Neural progenitor cell (in vitro differentiated cells): ENCODE data around the gene ABCC10. TPM values are rescaled to one million over a fixed set of nuclear protein-coding genes. Genes with fewer than 3 reads are reported as not detected.

Source experiments
- DNase-seq: peaks from one replicate; pipeline ENCODE4 v3.0.0-alpha.2; 2016; ENCODE audit warnings: low spot score
- H2AFZ ChIP-seq: fragments of 200-600 bp; sonication (generic); replicated peaks from 2 replicates; pipeline ENCODE4 v1.6.1; 2016; ENCODE audit warnings: antibody characterized with exemption
- H3F3A ChIP-seq: fragments of 200-600 bp; sonication (generic); 2 replicates; pipeline ENCODE4 v1.6.1; 2016; ENCODE audit warnings: antibody characterized with exemption, low read depth
- H3K27ac ChIP-seq: fragments of 200-600 bp; sonication (generic); 2 replicates; pipeline ENCODE4 v1.5.1; 2016; ENCODE audit warnings: mild to moderate bottlenecking
- H3K27me3 ChIP-seq: fragments of 200-600 bp; sonication (generic); 2 replicates; pipeline ENCODE4 v1.6.1; 2016; ENCODE audit warnings: mild to moderate bottlenecking, moderate library complexity
- H3K36me3 ChIP-seq: fragments of 200-600 bp; sonication (generic); 2 replicates; pipeline ENCODE4 v1.5.1; 2016
- H3K4me1 ChIP-seq: fragments of 200-600 bp; sonication (generic); 2 replicates; pipeline ENCODE4 v1.6.1; 2016; ENCODE audit warnings: mixed run types
- H3K4me2 ChIP-seq: fragments of 200-600 bp; sonication (generic); 2 replicates; pipeline ENCODE4 v1.6.1; 2016
- H3K4me3 ChIP-seq: fragments of 200-600 bp; sonication (generic); 2 replicates; pipeline ENCODE4 v1.5.1; 2016
- H3K79me2 ChIP-seq: fragments of 200-600 bp; sonication (generic); 2 replicates; pipeline ENCODE4 v1.6.1; 2016; ENCODE audit warnings: low read depth
- H3K9ac ChIP-seq: fragments of 200-600 bp; sonication (generic); 2 replicates; pipeline ENCODE4 v1.6.1; 2016
- H3K9me3 ChIP-seq: fragments of 200-600 bp; sonication (generic); 2 replicates; pipeline ENCODE4 v1.5.1; 2016; ENCODE audit warnings: low read depth
- H4K20me1 ChIP-seq: fragments of 200-600 bp; sonication (generic); 2 replicates; pipeline ENCODE4 v1.6.1; 2016; ENCODE audit warnings: low read depth
- H3K27ac Mint-ChIP-seq: 3 replicates; pipeline ENCODE4 v1.8.0; 2021; ENCODE audit warnings: mixed read lengths
- H3K27me3 Mint-ChIP-seq: 2 replicates; pipeline ENCODE4 v1.8.0; 2022; ENCODE audit warnings: low read depth, mild to moderate bottlenecking, inconsistent platforms, moderate library complexity, mixed read lengths; ENCODE audit not compliant: insufficient read depth
- H3K36me3 Mint-ChIP-seq: 3 replicates; pipeline ENCODE4 v1.8.0; 2021; ENCODE audit warnings: mixed read lengths
- H3K4me1 Mint-ChIP-seq: 3 replicates; pipeline ENCODE4 v1.8.0; 2021; ENCODE audit warnings: mixed read lengths
- H3K4me3 Mint-ChIP-seq: 3 replicates; pipeline ENCODE4 v1.8.0; 2021; ENCODE audit warnings: mild to moderate bottlenecking, moderate library complexity, mixed read lengths
- H3K9me3 Mint-ChIP-seq: 3 replicates; pipeline ENCODE4 v1.8.0; 2020; ENCODE audit warnings: mixed read lengths
- EZH2 ChIP-seq: fragments of 200-600 bp; sonication (generic); IDR thresholded peaks from 2 replicates; pipeline ENCODE4 v1.6.1; 2017; ENCODE audit warnings: antibody characterized with exemption, mild to moderate bottlenecking, moderate library complexity
- EZH2phosphoT487 ChIP-seq: fragments of 200-600 bp; sonication (generic); IDR thresholded peaks from 2 replicates; pipeline ENCODE4 v1.6.1; 2017; ENCODE audit warnings: antibody characterized with exemption
- total RNA-seq: library from RNA; depleted of rRNA; stranded (reverse); fragments of >200 nt; gene quantifications from 2 replicates; pipeline ENCODE4 v1.2.3, GENCODE V29; 2015; ENCODE audit warnings: low replicate concordance
- TF ChIP-seq, protein P1 (sequence below): fragments of 200-600 bp; sonication (generic); IDR thresholded peaks from 2 replicates; pipeline ENCODE4 v1.5.1; 2017; ENCODE audit warnings: antibody characterized with exemption, mild to moderate bottlenecking

The ABCC10 gene
- total RNA-seq, 1 donor from 2014 or later, result 10.1 TPM

DNA sequence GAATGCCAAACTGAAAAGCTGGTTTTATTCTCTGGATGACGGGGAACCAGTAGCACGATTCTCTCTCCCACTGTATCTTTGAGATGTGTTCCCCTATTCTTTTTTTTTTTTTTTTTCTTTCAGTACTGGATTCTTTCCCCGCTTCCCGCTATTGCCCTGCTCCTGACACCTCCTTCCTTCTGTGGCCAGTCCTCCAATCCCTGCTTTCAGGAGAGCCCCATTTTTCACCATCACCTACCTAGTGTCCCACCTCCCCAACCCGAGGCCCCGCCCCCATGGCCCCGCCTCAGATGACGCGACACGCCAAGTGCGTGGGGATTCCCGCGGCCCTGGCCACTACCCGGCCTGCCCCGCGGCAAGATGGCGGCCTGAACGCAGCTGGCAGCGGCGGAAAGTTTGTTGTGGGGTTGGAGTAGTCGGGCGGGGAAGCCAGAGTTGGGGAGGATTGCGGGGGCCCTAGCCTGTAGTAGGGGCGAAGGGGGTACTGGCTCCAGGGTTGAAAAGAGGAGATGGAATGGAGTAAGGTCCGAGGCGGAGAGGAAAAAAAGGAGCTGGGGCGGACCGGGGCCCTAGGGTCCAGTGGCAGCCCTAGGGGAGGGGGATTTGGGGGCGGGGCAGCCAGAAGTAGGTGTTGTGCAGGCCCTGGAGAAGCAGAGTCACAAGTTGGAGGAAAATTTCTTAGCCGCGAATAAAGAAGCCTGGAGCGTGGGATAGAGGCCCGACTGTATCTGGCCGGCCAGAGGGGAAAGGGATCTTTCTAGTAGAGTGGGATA, 50.1 kb downstream of the ABCC10 start, which contains the start of gene TJAP1:
TJAP1 (plus strand) TSS at position 336 of the 773 bp plus-strand sequence. CDS start 21,432 bp downstream, outside the sequence.
- Histone ChIP-seq H3K9me3 (no peaks in the 10 kb centered on the region), H3K79me2 (peaks cover 39% of the 10 kb centered on the region), H3K4me1 (peaks cover 17% of the 10 kb centered on the region), H3K9ac (peak within 1 kb of the TSS; percentile 77), H4K20me1 (peaks cover 33% of the 10 kb centered on the region), H3K27ac (peak within 1 kb of the TSS; percentile 30), H3K36me3 (no peaks in the 10 kb centered on the region), H3K4me3 (peak within 1 kb of the TSS; percentile 76), H3K4me2 (peak within 1 kb of the TSS; percentile 94), H3K27me3 (no peaks in the 10 kb centered on the region), H3F3A (no peaks in the 10 kb centered on the region), H2AFZ (peak within 1 kb of the TSS; percentile 98)
- peaks cover 5% of the 10 kb centered on the region for H3K36me3 Mint-ChIP-seq
- H3K4me3 Mint-ChIP-seq, result peak within 1 kb of the TSS; percentile 90
- no peaks in the 10 kb centered on the region for H3K27me3 Mint-ChIP-seq
- peak within 1 kb of the TSS; percentile 64 for H3K27ac Mint-ChIP-seq
- DNase-seq, result peak; percentile 92
- no peaks in the 10 kb centered on the region for H3K9me3 Mint-ChIP-seq
- peaks cover 35% of the 10 kb centered on the region for H3K4me1 Mint-ChIP-seq
- TF ChIP-seq EZH2 (peak; percentile 34), EZH2phosphoT487 (no peak)
- TF ChIP-seq, protein P1, sequence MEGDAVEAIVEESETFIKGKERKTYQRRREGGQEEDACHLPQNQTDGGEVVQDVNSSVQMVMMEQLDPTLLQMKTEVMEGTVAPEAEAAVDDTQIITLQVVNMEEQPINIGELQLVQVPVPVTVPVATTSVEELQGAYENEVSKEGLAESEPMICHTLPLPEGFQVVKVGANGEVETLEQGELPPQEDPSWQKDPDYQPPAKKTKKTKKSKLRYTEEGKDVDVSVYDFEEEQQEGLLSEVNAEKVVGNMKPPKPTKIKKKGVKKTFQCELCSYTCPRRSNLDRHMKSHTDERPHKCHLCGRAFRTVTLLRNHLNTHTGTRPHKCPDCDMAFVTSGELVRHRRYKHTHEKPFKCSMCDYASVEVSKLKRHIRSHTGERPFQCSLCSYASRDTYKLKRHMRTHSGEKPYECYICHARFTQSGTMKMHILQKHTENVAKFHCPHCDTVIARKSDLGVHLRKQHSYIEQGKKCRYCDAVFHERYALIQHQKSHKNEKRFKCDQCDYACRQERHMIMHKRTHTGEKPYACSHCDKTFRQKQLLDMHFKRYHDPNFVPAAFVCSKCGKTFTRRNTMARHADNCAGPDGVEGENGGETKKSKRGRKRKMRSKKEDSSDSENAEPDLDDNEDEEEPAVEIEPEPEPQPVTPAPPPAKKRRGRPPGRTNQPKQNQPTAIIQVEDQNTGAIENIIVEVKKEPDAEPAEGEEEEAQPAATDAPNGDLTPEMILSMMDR, result no peak

DNA sequence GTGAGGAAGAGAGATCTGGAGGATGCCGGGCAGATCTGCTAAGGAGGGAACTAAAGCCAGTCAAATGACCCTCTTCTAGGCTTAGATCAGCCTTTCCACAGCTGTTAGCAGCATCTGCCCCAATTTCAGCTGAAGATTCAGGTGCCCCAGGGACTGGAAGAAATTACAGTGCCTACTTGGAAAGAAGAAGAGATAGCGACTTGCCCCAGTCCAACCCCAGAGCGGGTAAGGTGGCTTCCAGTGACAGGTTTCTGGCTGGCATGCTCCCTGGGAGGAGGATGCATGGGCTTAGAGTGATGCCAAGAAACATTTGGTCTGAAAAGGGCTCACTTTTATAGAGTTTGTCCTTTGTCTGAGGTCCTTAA, 50.6 kb downstream of the ABCC10 start:
- H4K20me1 ChIP-seq, result peaks cover 37% of the 10 kb centered on the region
- H2AFZ ChIP-seq, result peak overlapping the region; percentile 65
- H3K4me3 ChIP-seq, result peak overlapping the region; percentile 76
- H3K36me3 ChIP-seq, result no peaks in the 10 kb centered on the region
- Mint-ChIP-seq H3K4me3 (peak overlapping the region; percentile 90), H3K36me3 (peaks cover 5% of the 10 kb centered on the region), H3K4me1 (peaks cover 35% of the 10 kb centered on the region), H3K27me3 (no peaks in the 10 kb centered on the region), H3K9me3 (no peaks in the 10 kb centered on the region), H3K27ac (peak overlapping the region; percentile 64)
- H3F3A ChIP-seq, result no peaks in the 10 kb centered on the region
- no peak overlapping the region for H3K27ac ChIP-seq
- H3K4me1 ChIP-seq, result peaks cover 17% of the 10 kb centered on the region
- TF ChIP-seq EZH2 (no peak), EZH2phosphoT487 (no peak)
- TF ChIP-seq, protein P1, result no peak
- DNase-seq, result no peak
- H3K9me3 ChIP-seq, result no peaks in the 10 kb centered on the region
- H3K27me3 ChIP-seq, result no peaks in the 10 kb centered on the region
- H3K79me2 ChIP-seq, result peaks cover 39% of the 10 kb centered on the region
- peak overlapping the region; percentile 77 for H3K9ac ChIP-seq
- H3K4me2 ChIP-seq, result peak overlapping the region; percentile 94

- TF ChIP-seq EZH2 (no peak), EZH2phosphoT487 (no peak)
- TF ChIP-seq, protein P1, result no peak
- H3K27ac ChIP-seq, result no peak overlapping the region
- no peaks in the 10 kb centered on the region for H3K27me3 ChIP-seq
- H3K4me3 ChIP-seq, result no peak overlapping the region
- no peak overlapping the region for H3K9ac ChIP-seq
- no peak for DNase-seq
- H3K79me2 ChIP-seq, result peaks cover 39% of the 10 kb centered on the region
- H3K36me3 ChIP-seq, result no peaks in the 10 kb centered on the region
- H2AFZ ChIP-seq, result no peak overlapping the region
- H4K20me1 ChIP-seq, result peaks cover 57% of the 10 kb centered on the region
- H3K4me1 ChIP-seq, result peaks cover 17% of the 10 kb centered on the region
- Mint-ChIP-seq H3K9me3 (no peaks in the 10 kb centered on the region), H3K27ac (no peak overlapping the region), H3K36me3 (peaks cover 8% of the 10 kb centered on the region), H3K4me1 (peaks cover 35% of the 10 kb centered on the region), H3K4me3 (no peak overlapping the region), H3K27me3 (no peaks in the 10 kb centered on the region)
- H3K9me3 ChIP-seq, result no peaks in the 10 kb centered on the region
- H3K4me2 ChIP-seq, result no peak overlapping the region
- no peaks in the 10 kb centered on the region for H3F3A ChIP-seq
Observed at GRCh38 chr6:43481075-43481474, 53.7 kb downstream of the ABCC10 start.
